Mesendoderm (in vitro differentiated cells): ENCODE results near the gene DCAF15.

ENCODE experiments used
- DNase-seq: peaks from one replicate; pipeline ENCODE4 v3.0.0; 2013
- H2AK5ac ChIP-seq: 2 replicates; pipeline ENCODE4 v1.6.1; 2013; ENCODE audit warnings: low read length, inconsistent platforms
- H2BK120ac ChIP-seq: 2 replicates; pipeline ENCODE4 v1.6.1; 2013; ENCODE audit warnings: low read depth, mild to moderate bottlenecking, low read length, moderate library complexity, mixed read lengths
- H2BK15ac ChIP-seq: replicated peaks from 2 replicates; pipeline ENCODE4 v1.6.1; 2013; ENCODE audit warnings: low read depth, mild to moderate bottlenecking, moderate library complexity
- H2BK5ac ChIP-seq: 2 replicates; pipeline ENCODE4 v1.6.1; 2013; ENCODE audit warnings: low read length, inconsistent platforms
- H3K18ac ChIP-seq: 2 replicates; pipeline ENCODE4 v1.6.1; 2013; ENCODE audit warnings: mild to moderate bottlenecking, low read length, mixed read lengths
- H3K23ac ChIP-seq: one replicate; pipeline ENCODE4 v1.6.1; 2013; ENCODE audit warnings: low read length
- H3K27ac ChIP-seq: 2 replicates; pipeline ENCODE4 v1.5.1; 2013; ENCODE audit warnings: low read depth, mild to moderate bottlenecking, inconsistent platforms, low read length, moderate library complexity
- H3K27me3 ChIP-seq: 2 replicates; pipeline ENCODE4 v1.6.1; 2013; ENCODE audit warnings: low read length, control low read depth, mild to moderate bottlenecking, inconsistent platforms; ENCODE audit not compliant: insufficient read depth, poor library complexity
- H3K36me3 ChIP-seq: 2 replicates; pipeline ENCODE4 v1.6.1; 2013; ENCODE audit warnings: low read length, inconsistent platforms; ENCODE audit not compliant: control insufficient read depth, insufficient read depth
- H3K4ac ChIP-seq: one replicate; pipeline ENCODE4 v1.6.1; 2013; ENCODE audit warnings: low read depth, mild to moderate bottlenecking, low read length, moderate library complexity
- H3K4me1 ChIP-seq: 2 replicates; pipeline ENCODE4 v1.6.1; 2013; ENCODE audit warnings: low read depth, low read length, inconsistent platforms; ENCODE audit not compliant: control insufficient read depth
- H3K4me2 ChIP-seq: 2 replicates; pipeline ENCODE4 v1.6.1; 2013; ENCODE audit warnings: low read length
- H3K4me3 ChIP-seq: 2 replicates; pipeline ENCODE4 v1.5.1; 2013; ENCODE audit warnings: mild to moderate bottlenecking, low read length
- H3K56ac ChIP-seq: one replicate; pipeline ENCODE4 v1.6.1; 2013; ENCODE audit warnings: low read length
- H3K79me1 ChIP-seq: 2 replicates; pipeline ENCODE4 v1.6.1; 2013; ENCODE audit warnings: low read length, inconsistent platforms
- H3K79me2 ChIP-seq: 2 replicates; pipeline ENCODE4 v1.6.1; 2013; ENCODE audit warnings: mild to moderate bottlenecking, low read length; ENCODE audit not compliant: control insufficient read depth, insufficient read depth
- H3K9ac ChIP-seq: 2 replicates; pipeline ENCODE4 v1.6.1; 2013; ENCODE audit warnings: low read length, inconsistent platforms
- H4K5ac ChIP-seq: one replicate; pipeline ENCODE4 v1.6.1; 2013; ENCODE audit warnings: low read length
- H4K8ac ChIP-seq: one replicate; pipeline ENCODE4 v1.6.1; 2013; ENCODE audit warnings: low read depth, mild to moderate bottlenecking, control low read depth, low read length, moderate library complexity
- WGBS: extraction: QIAGEN DNeasy Blood & Tissue Kit; methylation state at CpG from one replicate; pipeline ENCODE4 v1.1.7; 2013; ENCODE audit warnings: low lambda C conversion rate, missing lambda C conversion rate; ENCODE audit not compliant: insufficient coverage; ENCODE audit errors: extremely low coverage; 5-methylcytosine and 5-hydroxymethylcytosine counted together

DCAF15 gene

GRCh38 chr19:13978351-13979243, 26.3 kb downstream of the DCAF15 start:
- H4K5ac ChIP-seq: no peak overlapping the region
- no peak overlapping the region for H4K8ac ChIP-seq
- H3K79me1 ChIP-seq: no peaks in the 10 kb centered on the region
- H3K36me3 ChIP-seq: no peaks in the 10 kb centered on the region
- WGBS: no CpG with 5 or more reads among the region's 74 CpGs
- H3K9ac ChIP-seq: peak overlapping the region; percentile 70
- DNase-seq: peak; percentile 98
- H3K27ac ChIP-seq: peak overlapping the region; percentile 80
- H3K4ac ChIP-seq: peak overlapping the region; percentile 91
- H3K23ac ChIP-seq: no peak overlapping the region
- peak overlapping the region; percentile 78 for H3K4me2 ChIP-seq
- no peak overlapping the region for H2BK15ac ChIP-seq
- H3K27me3 ChIP-seq: no peaks in the 10 kb centered on the region
- no peak overlapping the region for H2BK5ac ChIP-seq
- H3K79me2 ChIP-seq: no peaks in the 10 kb centered on the region
- peak overlapping the region; percentile 23 for H3K4me3 ChIP-seq
- H2BK120ac ChIP-seq: no peak overlapping the region
- no peak overlapping the region for H2AK5ac ChIP-seq
- H3K4me1 ChIP-seq: peaks cover 3% of the 10 kb centered on the region
- H3K56ac ChIP-seq: peak overlapping the region; percentile 87
- peak overlapping the region; percentile 82 for H3K18ac ChIP-seq

GRCh38 chr19:13979244-13979615, 26.9 kb downstream of the DCAF15 start:
- Histone ChIP-seq H2BK15ac (no peak overlapping the region), H3K9ac (peak overlapping the region; percentile 70), H4K5ac (no peak overlapping the region), H3K79me2 (no peaks in the 10 kb centered on the region), H3K4ac (peak overlapping the region; percentile 91), H3K4me3 (no peak overlapping the region), H3K23ac (no peak overlapping the region), H3K79me1 (no peaks in the 10 kb centered on the region), H4K8ac (no peak overlapping the region), H3K56ac (peak overlapping the region; percentile 87), H2AK5ac (no peak overlapping the region), H3K4me1 (peaks cover 3% of the 10 kb centered on the region), H3K18ac (peak overlapping the region; percentile 82), H2BK5ac (no peak overlapping the region), H2BK120ac (no peak overlapping the region), H3K36me3 (no peaks in the 10 kb centered on the region), H3K27me3 (no peaks in the 10 kb centered on the region), H3K27ac (peak overlapping the region; percentile 80), H3K4me2 (peak overlapping the region; percentile 78)
- no CpG with 5 or more reads among the region's 12 CpGs for WGBS
- peak; percentile 56 for DNase-seq

- peak overlapping the region; percentile 87 for H3K56ac ChIP-seq
- H3K4me3 ChIP-seq: no peak overlapping the region
- peak overlapping the region; percentile 78 for H3K4me2 ChIP-seq
- H3K79me2 ChIP-seq: no peaks in the 10 kb centered on the region
- no peaks in the 10 kb centered on the region for H3K79me1 ChIP-seq
- H3K18ac ChIP-seq: peak overlapping the region; percentile 82
- WGBS: no CpG with 5 or more reads among the region's 12 CpGs
- H2BK120ac ChIP-seq: no peak overlapping the region
- H3K27me3 ChIP-seq: no peaks in the 10 kb centered on the region
- H3K4ac ChIP-seq: peak overlapping the region; percentile 91
- no peaks in the 10 kb centered on the region for H3K36me3 ChIP-seq
- H3K9ac ChIP-seq: peak overlapping the region; percentile 70
- no peak overlapping the region for H2BK15ac ChIP-seq
- H2BK5ac ChIP-seq: no peak overlapping the region
- DNase-seq: no peak
- peaks cover 3% of the 10 kb centered on the region for H3K4me1 ChIP-seq
- no peak overlapping the region for H4K8ac ChIP-seq
- no peak overlapping the region for H4K5ac ChIP-seq
- H2AK5ac ChIP-seq: no peak overlapping the region
- H3K23ac ChIP-seq: no peak overlapping the region
- H3K27ac ChIP-seq: no peak overlapping the region
Measured at GRCh38 chr19:13979686-13980085, 27.4 kb downstream of the DCAF15 start.

GRCh38 chr19:13980340-13980739, 28.0 kb downstream of the DCAF15 start:
- H3K9ac ChIP-seq: no peak overlapping the region
- no peak overlapping the region for H3K4ac ChIP-seq
- H2BK120ac ChIP-seq: no peak overlapping the region
- H3K79me2 ChIP-seq: no peaks in the 10 kb centered on the region
- no CpG with 5 or more reads among the region's 15 CpGs for WGBS
- H3K4me1 ChIP-seq: peaks cover 3% of the 10 kb centered on the region
- H4K8ac ChIP-seq: no peak overlapping the region
- H3K27ac ChIP-seq: no peak overlapping the region
- peak overlapping the region; percentile 15 for H3K56ac ChIP-seq
- H4K5ac ChIP-seq: no peak overlapping the region
- H3K23ac ChIP-seq: no peak overlapping the region
- H3K4me2 ChIP-seq: no peak overlapping the region
- H2AK5ac ChIP-seq: no peak overlapping the region
- no peak overlapping the region for H2BK15ac ChIP-seq
- no peaks in the 10 kb centered on the region for H3K36me3 ChIP-seq
- no peaks in the 10 kb centered on the region for H3K27me3 ChIP-seq
- H2BK5ac ChIP-seq: no peak overlapping the region
- no peaks in the 10 kb centered on the region for H3K79me1 ChIP-seq
- no peak overlapping the region for H3K18ac ChIP-seq
- DNase-seq: no peak
- H3K4me3 ChIP-seq: no peak overlapping the region

- Histone ChIP-seq H3K4me3 (no peak overlapping the region), H3K23ac (no peak overlapping the region), H3K56ac (no peak overlapping the region), H2AK5ac (no peak overlapping the region), H3K4me2 (no peak overlapping the region), H2BK5ac (no peak overlapping the region), H4K8ac (no peak overlapping the region), H3K36me3 (no peaks in the 10 kb centered on the region), H3K4me1 (peaks cover 4% of the 10 kb centered on the region), H3K4ac (no peak overlapping the region), H3K79me2 (no peaks in the 10 kb centered on the region), H3K79me1 (no peaks in the 10 kb centered on the region), H4K5ac (no peak overlapping the region), H3K18ac (no peak overlapping the region), H2BK15ac (no peak overlapping the region), H3K27me3 (no peaks in the 10 kb centered on the region), H2BK120ac (no peak overlapping the region), H3K27ac (no peak overlapping the region), H3K9ac (no peak overlapping the region)
- DNase-seq: peak; percentile 49
- no CpG with 5 or more reads among the region's 5 CpGs for WGBS
Measured at GRCh38 chr19:13981021-13981420, 28.7 kb downstream of the DCAF15 start.
